K562 (cell line): ENCODE data around the gene GABBR1. TPM values are rescaled to one million over a fixed set of nuclear protein-coding genes. Genes with fewer than 3 reads are reported as not detected.

Experiments
- ATAC-seq: fragments of 200-7000 bp; cut with Tn5 transposase; 3 replicates; pipeline ENCODE4 v1.9.1; 2020; ENCODE audit warnings: moderate library complexity
- BruUV-seq: library from RNA; stranded (reverse); fragments of 400-500 nt; replicated peaks from 2 replicates; lab custom pipeline; 2021; lab: Mats Ljungman, UMichigan
- CTCF ChIA-PET: fragments of 300-600 bp; formaldehyde crosslinking; extraction: SDS; loops from one replicate; lab custom pipeline; 2021; ENCODE audit warnings: low intra/inter-chr PET ratio; lab: Yijun Ruan, JAX
- POLR2A ChIA-PET: fragments of 300-600, 350-650 bp; sonication (Branson Sonifier 250); formaldehyde crosslinking; extraction: SDS; loops from one replicate; lab custom pipeline; 2021; ENCODE audit warnings: antibody characterized with exemption, inconsistent platforms; lab: Yijun Ruan, JAX
- DNase-seq, 4 experiments: peaks; one replicate each; pipeline versions ENCODE4 v3.0.0 to v3.0.0-alpha.2; 2011 to 2018; ENCODE audit warnings: low spot score in 3 of 4, mixed read lengths in 3 of 4; ENCODE audit errors: extremely low read depth in 1 of 4
- FAIRE-seq: peaks from 2 replicates; lab custom pipeline; 2011; peaks lifted over from hg19 to GRCh38; lab: Jason Lieb, UNC
- H2AFZ ChIP-seq: 2 replicates; pipeline ENCODE4 v1.6.0; 2011; ENCODE audit warnings: low read depth, low read length, control low read depth, inconsistent platforms
- H3K27ac ChIP-seq: fragments of 200-600 bp; 3 replicates; pipeline ENCODE4 v1.8.0; 2011; ENCODE audit warnings: low read depth, mild to moderate bottlenecking, control low read depth, inconsistent platforms, low read length, moderate library complexity, mixed read lengths; ENCODE audit errors: extremely low read depth
- H3K27me3 ChIP-seq, 2 experiments: fragments of 300-600 bp in 1 of 2; 2 replicates in 1 of 2; 3 replicates in 1 of 2; pipeline versions ENCODE4 v1.6.0 to v1.8.0; 2011; ENCODE audit warnings: inconsistent platforms in 2 of 2, low read length in 2 of 2, mild to moderate bottlenecking in 1 of 2, mixed read lengths in 1 of 2, moderate library complexity in 1 of 2; ENCODE audit not compliant: control insufficient read depth in 2 of 2, insufficient read depth in 2 of 2
- H3K36me3 ChIP-seq: fragments of 300-600 bp; 3 replicates; pipeline ENCODE4 v1.8.0; 2011; ENCODE audit warnings: mild to moderate bottlenecking, low read length, inconsistent platforms; ENCODE audit not compliant: control insufficient read depth, insufficient read depth
- H3K4me1 ChIP-seq, 2 experiments: fragments of 200-600 bp in 1 of 2; replicated peaks in 1 of 2; 2 replicates in 1 of 2; 3 replicates in 1 of 2; pipeline versions ENCODE4 v1.5.1 to v1.8.0; 2011; ENCODE audit warnings: inconsistent platforms in 2 of 2, low read length in 2 of 2, mild to moderate bottlenecking in 1 of 2, mixed read lengths in 1 of 2, moderate library complexity in 1 of 2; ENCODE audit not compliant: control insufficient read depth in 2 of 2, insufficient read depth in 2 of 2
- H3K4me2 ChIP-seq: 2 replicates; pipeline ENCODE4 v1.6.1; 2011; ENCODE audit warnings: low read length, control low read depth, inconsistent platforms, mixed read lengths; ENCODE audit not compliant: insufficient read depth
- H3K4me3 ChIP-seq: fragments of 200-600 bp; sonication (generic), shearing (Covaris generic); 2 replicates; pipeline ENCODE4 v1.5.1; 2016; ENCODE audit warnings: control low read depth, inconsistent platforms
- H3K79me2 ChIP-seq: fragments of 200-600 bp; 3 replicates; pipeline ENCODE4 v1.8.0; 2011; ENCODE audit warnings: low read length, inconsistent platforms; ENCODE audit not compliant: control insufficient read depth, insufficient read depth
- H3K9ac ChIP-seq, 2 experiments: 2 replicates each; pipeline versions ENCODE4 v1.6.0 to v1.6.1; 2011; ENCODE audit warnings: low read depth in 2 of 2, low read length in 2 of 2, control low read depth in 1 of 2, inconsistent platforms in 1 of 2, mild to moderate bottlenecking in 1 of 2, mixed read lengths in 1 of 2; ENCODE audit not compliant: insufficient read depth in 1 of 2
- H3K9me1 ChIP-seq: one replicate; pipeline ENCODE4 v1.6.0; 2011; ENCODE audit warnings: inconsistent platforms, mild to moderate bottlenecking, low read length, moderate library complexity; ENCODE audit not compliant: control insufficient read depth, insufficient read depth
- H3K9me3 ChIP-seq: replicated peaks from 2 replicates; pipeline ENCODE4 v1.5.1; 2011; ENCODE audit warnings: low read depth, low read length, inconsistent platforms; ENCODE audit not compliant: control insufficient read depth, insufficient read depth
- H4K20me1 ChIP-seq: replicated peaks from 2 replicates; pipeline ENCODE4 v1.6.1; 2011; ENCODE audit warnings: low read length, inconsistent platforms, mixed read lengths; ENCODE audit not compliant: control insufficient read depth, insufficient read depth
- BRD9 ChIP-seq: fragments of 450-650 bp; IDR thresholded peaks from 2 replicates; pipeline ENCODE4 v1.6.1; 2018; ENCODE audit warnings: low read depth; ENCODE audit not compliant: partially characterized antibody
- MTA3 ChIP-seq: fragments of 450-650 bp; formaldehyde crosslinking; IDR thresholded peaks from 2 replicates; pipeline ENCODE4 v1.6.1; 2017; ENCODE audit warnings: mild to moderate bottlenecking, borderline replicate concordance
- ZC3H4 ChIP-seq: sonication (generic); formaldehyde crosslinking; IDR thresholded peaks from 2 replicates; pipeline ENCODE4 v1.9.0; 2021; ENCODE audit warnings: missing genetic modification reagents, borderline replicate concordance
- ZNF239 ChIP-seq: fragments of 250-450 bp; sonication (Bioruptor Pico); IDR thresholded peaks from 2 replicates; pipeline ENCODE4 v1.4.0; 2020; ENCODE audit warnings: mild to moderate bottlenecking
- WGBS: fragments of 100-300 bp; shearing (Covaris generic); methylation state at CpG from one replicate; pipeline ENCODE4 v1.1.6; 2016; ENCODE audit warnings: low coverage, mixed read lengths; ENCODE audit not compliant: insufficient coverage; ENCODE audit errors: missing lambda C conversion rate; 5-methylcytosine and 5-hydroxymethylcytosine counted together
- in situ Hi-C: fragments of 300-500 bp; cut with MboI; formaldehyde crosslinking; loops from 4 replicates; pipeline ENCODE4 v1.15.0; 2018; ENCODE audit warnings: inconsistent platforms, mixed read lengths
- intact Hi-C: fragments of 100-400 bp; cut with micrococcal nuclease; formaldehyde crosslinking; loops from 2 replicates; pipeline ENCODE4 v1.14.2; 2022
- polyA plus RNA-seq, 8 experiments: library from polyadenylated mRNA; depleted of rRNA in 4 of 8; stranded (reverse) in 5 of 8; unstranded in 3 of 8; fragments of >200 nt; fragmentation: Nextera tagmentation in 2 of 8; fragmentation: Illumina TruSeq in 1 of 8; extraction: Ambion mirVana in 2 of 8; extraction: Trizol in 1 of 8; gene quantifications; 2 replicates each; pipeline versions ENCODE4 v1.2.1 to v1.2.3, GENCODE V29; 2011 to 2014; ENCODE audit warnings: inconsistent platforms in 1 of 8, missing spikeins in 1 of 8
- total RNA-seq, 7 experiments: library from RNA; depleted of rRNA in 6 of 7; stranded (reverse); fragments of >200 nt in 6 of 7; fragmentation: Illumina TruSeq in 2 of 7; extraction: Trizol in 2 of 7; gene quantifications; 2 replicates each; pipeline versions ENCODE4 v1.2.1 to v1.2.3, GENCODE V29; 2011 to 2021; ENCODE audit warnings: low replicate concordance in 1 of 7
- TF ChIP-seq, protein P1 (sequence below): fragments of 450-650 bp; formaldehyde crosslinking; conservative IDR thresholded peaks from 2 replicates; pipeline ENCODE4 v1.4.0; 2022; ENCODE audit warnings: mild to moderate bottlenecking, missing genetic modification characterization
- TF ChIP-seq, protein P2 (sequence below): sonication (generic); formaldehyde crosslinking; IDR thresholded peaks from 2 replicates; pipeline ENCODE4 v1.8.0; 2022; ENCODE audit warnings: missing genetic modification reagents, mild to moderate bottlenecking, borderline replicate concordance

The GABBR1 gene
- total and polyA plus RNA-seq, 9 of the 15 experiments (the other 6 are each of a cell fraction or from before 2014, with no cell fraction given), result 2.2 to 48.3 (median 20.8) TPM

DNA sequence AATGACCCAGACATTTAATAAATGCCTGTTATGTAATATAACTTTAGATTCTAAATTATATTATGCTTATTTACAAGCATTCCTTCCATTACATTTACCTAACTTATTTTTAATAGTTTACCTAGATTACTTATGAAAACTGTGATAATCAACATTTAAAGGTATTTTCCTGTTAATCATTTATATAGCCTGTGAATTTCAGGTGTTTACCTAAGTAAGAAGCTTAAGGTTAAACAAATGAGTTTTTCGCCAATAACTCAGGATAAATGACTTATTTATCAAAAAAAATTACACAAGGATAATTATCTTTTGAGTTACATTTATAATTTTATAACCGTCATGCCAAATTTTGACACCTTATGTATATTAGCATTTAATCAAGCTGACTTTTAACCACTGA, 108.9 kb downstream of the GABBR1 start:
- Histone ChIP-seq H3K9me1 (no peaks in the 10 kb centered on the region), H3K4me2 (no peak overlapping the region), H3K4me1 (no peaks in the 10 kb centered on the region; a peak in 1 of 5 replicates), H3K27me3 (peaks cover 7 to 9% of the 10 kb centered on the region in 2 experiments), H3K9me3 (no peaks in the 10 kb centered on the region), H4K20me1 (no peaks in the 10 kb centered on the region), H2AFZ (no peak overlapping the region), H3K36me3 (no peaks in the 10 kb centered on the region), H3K27ac (no peak overlapping the region), H3K79me2 (no peaks in the 10 kb centered on the region), H3K9ac (no peak overlapping the region), H3K4me3 (no peak overlapping the region)
- CTCF ChIA-PET, result no interaction called here
- 2% methylated on average over 2 of the region's 2 CpGs for WGBS
- in situ Hi-C loops, result no loop called here
- DNase-seq (no peak), ATAC-seq (no peak), FAIRE-seq (no peak)
- POLR2A ChIA-PET, result no interaction called here
- BruUV-seq, result no TSS peak
- intact Hi-C loops, result no loop called here
- TF ChIP-seq ZNF239 (CRISPR knock-in tag), result no peak
- TF ChIP-seq, protein P1, sequence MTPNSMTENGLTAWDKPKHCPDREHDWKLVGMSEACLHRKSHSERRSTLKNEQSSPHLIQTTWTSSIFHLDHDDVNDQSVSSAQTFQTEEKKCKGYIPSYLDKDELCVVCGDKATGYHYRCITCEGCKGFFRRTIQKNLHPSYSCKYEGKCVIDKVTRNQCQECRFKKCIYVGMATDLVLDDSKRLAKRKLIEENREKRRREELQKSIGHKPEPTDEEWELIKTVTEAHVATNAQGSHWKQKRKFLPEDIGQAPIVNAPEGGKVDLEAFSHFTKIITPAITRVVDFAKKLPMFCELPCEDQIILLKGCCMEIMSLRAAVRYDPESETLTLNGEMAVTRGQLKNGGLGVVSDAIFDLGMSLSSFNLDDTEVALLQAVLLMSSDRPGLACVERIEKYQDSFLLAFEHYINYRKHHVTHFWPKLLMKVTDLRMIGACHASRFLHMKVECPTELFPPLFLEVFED, result no peak
- TF ChIP-seq MTA3, result no peak
- TF ChIP-seq, protein P2, sequence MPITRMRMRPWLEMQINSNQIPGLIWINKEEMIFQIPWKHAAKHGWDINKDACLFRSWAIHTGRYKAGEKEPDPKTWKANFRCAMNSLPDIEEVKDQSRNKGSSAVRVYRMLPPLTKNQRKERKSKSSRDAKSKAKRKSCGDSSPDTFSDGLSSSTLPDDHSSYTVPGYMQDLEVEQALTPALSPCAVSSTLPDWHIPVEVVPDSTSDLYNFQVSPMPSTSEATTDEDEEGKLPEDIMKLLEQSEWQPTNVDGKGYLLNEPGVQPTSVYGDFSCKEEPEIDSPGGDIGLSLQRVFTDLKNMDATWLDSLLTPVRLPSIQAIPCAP (CRISPR knock-in tag), result no peak
- no peak for TF ChIP-seq BRD9
- no peak for TF ChIP-seq ZC3H4 (CRISPR knock-in tag)
